ENCODE results near the gene VSTM2L.

- TF ChIP-seq, protein P1, sequence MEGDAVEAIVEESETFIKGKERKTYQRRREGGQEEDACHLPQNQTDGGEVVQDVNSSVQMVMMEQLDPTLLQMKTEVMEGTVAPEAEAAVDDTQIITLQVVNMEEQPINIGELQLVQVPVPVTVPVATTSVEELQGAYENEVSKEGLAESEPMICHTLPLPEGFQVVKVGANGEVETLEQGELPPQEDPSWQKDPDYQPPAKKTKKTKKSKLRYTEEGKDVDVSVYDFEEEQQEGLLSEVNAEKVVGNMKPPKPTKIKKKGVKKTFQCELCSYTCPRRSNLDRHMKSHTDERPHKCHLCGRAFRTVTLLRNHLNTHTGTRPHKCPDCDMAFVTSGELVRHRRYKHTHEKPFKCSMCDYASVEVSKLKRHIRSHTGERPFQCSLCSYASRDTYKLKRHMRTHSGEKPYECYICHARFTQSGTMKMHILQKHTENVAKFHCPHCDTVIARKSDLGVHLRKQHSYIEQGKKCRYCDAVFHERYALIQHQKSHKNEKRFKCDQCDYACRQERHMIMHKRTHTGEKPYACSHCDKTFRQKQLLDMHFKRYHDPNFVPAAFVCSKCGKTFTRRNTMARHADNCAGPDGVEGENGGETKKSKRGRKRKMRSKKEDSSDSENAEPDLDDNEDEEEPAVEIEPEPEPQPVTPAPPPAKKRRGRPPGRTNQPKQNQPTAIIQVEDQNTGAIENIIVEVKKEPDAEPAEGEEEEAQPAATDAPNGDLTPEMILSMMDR (IDR thresholded peaks at IDR 0.05): no peak
- no peak for TF ChIP-seq EZH2 (IDR thresholded peaks at IDR 0.05)
- no peak for TF ChIP-seq EZH2phosphoT487 (IDR thresholded peaks at IDR 0.05)
Observed at GRCh38 chr20:37946946-37947345, 44.0 kb downstream of the VSTM2L start.
